ENCODE measurements around the gene KAZN. TPM values are rescaled to one million over a fixed set of nuclear protein-coding genes. Genes with fewer than 3 reads are reported as not detected.

KAZN gene
- total and polyA plus RNA-seq, 2 of the 8 experiments (the other 6 are each of a cell fraction or from before 2014, with no cell fraction given) = 3.7 to 11.8 TPM

DNA sequence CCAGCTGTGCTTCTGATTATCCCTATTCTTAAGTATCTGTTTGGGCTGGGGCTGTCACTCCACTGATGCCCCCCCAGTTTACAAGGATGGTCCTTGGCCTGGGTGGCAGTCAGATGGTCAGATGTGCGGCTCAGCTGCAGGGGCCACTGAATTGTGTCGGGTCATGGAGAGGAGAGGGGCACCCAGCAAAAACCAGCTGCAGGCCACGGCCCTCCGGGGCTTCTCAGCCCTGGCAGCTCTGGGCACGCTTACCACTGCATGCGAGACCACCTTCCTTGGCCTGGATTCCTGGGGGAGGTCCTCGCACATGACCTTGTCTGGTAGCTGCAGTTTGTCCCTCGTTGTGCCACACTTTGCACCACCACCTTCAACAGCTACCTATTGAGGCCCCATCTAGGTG lies 390.2 kb downstream of the KAZN start:
- Histone ChIP-seq H3K9me3 (ENCODE audit: insufficient read depth in 2 of 2, low read depth in 1 of 2, low read length in 1 of 2) (no peaks in the 10 kb centered on the region), H4K5ac (ENCODE audit: insufficient read length, low read depth, low read length) (no peak overlapping the region), H3K14ac (ENCODE audit: insufficient read length) (no peak overlapping the region), H3K23me2 (ENCODE audit: low read depth, low read length) (no peaks in the 10 kb centered on the region), H3K4me1 (replicated peaks in 1 of 4; ENCODE audit: control insufficient read depth in 3 of 4, insufficient read depth in 4 of 4, low read length in 3 of 4) (peaks cover 0 to 3% (median 1%) of the 10 kb centered on the region in 4 experiments; a peak in 3 of 7 replicates), H3K4ac (replicated peaks; ENCODE audit: insufficient read length, low read depth, low read length) (no peak overlapping the region), H2AFZ (ENCODE audit: low read length) (no peak overlapping the region), H3K18ac (ENCODE audit: extremely low read depth, low read length) (no peak overlapping the region), H3K27me3 (replicated peaks in 1 of 4; ENCODE audit: control insufficient read depth in 3 of 4, extremely low read depth in 1 of 4, insufficient read depth in 3 of 4, low read length in 3 of 4) (no peaks in the 10 kb centered on the region), H3K79me1 (ENCODE audit: low read depth, low read length) (no peaks in the 10 kb centered on the region; the same call in 1 of the 2 replicates), H2BK5ac (ENCODE audit: low read depth, low read length) (no peak overlapping the region), H3K23ac (ENCODE audit: insufficient read length) (no peak overlapping the region), H3K9ac (replicated peaks in 1 of 4; ENCODE audit: extremely low read depth in 1 of 4, low read depth in 3 of 4, low read length in 3 of 4) (no peak overlapping the region), H2BK15ac (ENCODE audit: low read length) (no peak overlapping the region), H2BK120ac (replicated peaks; ENCODE audit: low read depth, low read length) (no peak overlapping the region), H3K79me2 (ENCODE audit: control insufficient read depth in 1 of 2, insufficient read depth in 2 of 2, low read length in 2 of 2) (no peaks in the 10 kb centered on the region), H3K4me2 (ENCODE audit: insufficient read depth in 1 of 2, low read depth in 2 of 2, low read length in 2 of 2) (no peak overlapping the region), H2AK5ac (ENCODE audit: low read depth, low read length) (no peak overlapping the region), H3K4me3 (ENCODE audit: extremely low read depth in 1 of 4, insufficient read depth in 2 of 4, low read depth in 3 of 4, low read length in 4 of 4) (no peak overlapping the region), H3K56ac (replicated peaks; ENCODE audit: insufficient read length, low read depth, low read length) (no peak overlapping the region), H3K36me3 (ENCODE audit: control insufficient read depth in 2 of 4, insufficient read depth in 4 of 4, low read length in 3 of 4) (no peaks in the 10 kb centered on the region), H2BK20ac (ENCODE audit: low read length) (no peak overlapping the region), H2BK12ac (ENCODE audit: low read depth, low read length) (no peak overlapping the region), H4K91ac (replicated peaks; ENCODE audit: insufficient read length, low read length) (no peak overlapping the region), H4K8ac (ENCODE audit: extremely low read depth, insufficient read depth, low read length) (no peak overlapping the region), H3K27ac (ENCODE audit: low read depth, low read length) (no peak overlapping the region), H4K20me1 (replicated peaks in 1 of 2; ENCODE audit: control insufficient read depth in 1 of 2, insufficient read depth in 2 of 2, low read length in 2 of 2) (no peaks in the 10 kb centered on the region)
- CTCF ChIA-PET (ENCODE audit: partially characterized antibody) = interaction anchor here (0.7 to 2.3 kb wide), 10 partner anchors 9 to 184 kb away, joined by 3 to 12 read pairs (median 3); no protein-coding TSS in a partner anchor
- no peak for TF ChIP-seq CTCF (IDR thresholded peaks at IDR 0.05; ENCODE audit: control extremely low read depth in 1 of 3, insufficient read depth in 1 of 3, low read depth in 1 of 3, low read length in 3 of 3)
- DNase-seq (ENCODE audit: low read depth in 1 of 2, low spot score in 2 of 2) (no peak), FAIRE-seq (no peak)
- POLR2A ChIA-PET (ENCODE audit: partially characterized antibody) = interaction anchor here (1.1 to 1.2 kb wide), 3 partner anchors 14 to 71 kb away, joined by 3 to 4 read pairs (median 3); no protein-coding TSS in a partner anchor
- 85% methylated on average over 8 of the region's 8 CpGs; no CpG with 5 or more reads in 1 of the 2 experiments for WGBS, 2 experiments (ENCODE audit: extremely low coverage in 1 of 2, insufficient coverage in 1 of 2, insufficient read length in 1 of 2, insufficient replicate concordance in 2 of 2, low coverage in 1 of 2, low lambda C conversion rate in 2 of 2, missing lambda C conversion rate in 1 of 2)
